Measurements from ENCODE around the gene PRPF40A. TPM values are rescaled to one million over a fixed set of nuclear protein-coding genes. Genes with fewer than 3 reads are reported as not detected.
"Not testable (repeated sequence)": the region's sequence is repeated elsewhere in the genome, so short reads cannot be mapped to it uniquely, and the experiment has no call there.

Gene PRPF40A
- total RNA-seq, 1 donor from 2014 or later = 131 TPM

DNA sequence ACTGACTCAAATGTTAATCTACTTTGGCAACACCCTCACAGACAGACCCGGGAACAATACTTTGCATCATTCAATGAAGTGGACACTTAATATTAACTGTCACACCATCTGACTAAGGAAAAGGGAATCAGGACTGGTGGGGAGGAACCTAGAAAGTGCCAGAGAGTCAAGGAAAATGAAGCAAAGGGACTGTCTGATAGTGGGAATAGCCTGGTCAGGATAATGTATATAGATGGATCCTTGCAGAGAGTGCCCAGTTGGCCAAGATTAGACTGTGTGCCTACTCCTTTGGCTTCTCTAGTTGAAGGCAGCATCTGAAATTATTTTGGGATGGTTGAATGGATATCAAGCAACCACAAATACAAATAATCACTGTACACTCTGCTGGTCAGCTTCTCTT, 46.4 kb upstream of the PRPF40A start:
- FAIRE-seq (no peak), DNase-seq (ENCODE audit: low read depth) (peak; percentile 7)
- H3K9me3 Mint-ChIP-seq (ENCODE audit: unreplicated experiment) = no peaks in the 10 kb centered on the region
- H3K27ac Mint-ChIP-seq (ENCODE audit: unreplicated experiment) = no peak overlapping the region
- no peaks in the 10 kb centered on the region for H3K27me3 Mint-ChIP-seq (ENCODE audit: low read depth, unreplicated experiment)
- H3K4me2 ChIP-seq (ENCODE audit: low read length) = no peak overlapping the region
- no peak overlapping the region for H3K9ac ChIP-seq (ENCODE audit: low read length)
- TF ChIP-seq EZH2 (IDR thresholded peaks at IDR 0.05; ENCODE audit: insufficient read depth, low read length) = no peak
- TF ChIP-seq, protein P1, sequence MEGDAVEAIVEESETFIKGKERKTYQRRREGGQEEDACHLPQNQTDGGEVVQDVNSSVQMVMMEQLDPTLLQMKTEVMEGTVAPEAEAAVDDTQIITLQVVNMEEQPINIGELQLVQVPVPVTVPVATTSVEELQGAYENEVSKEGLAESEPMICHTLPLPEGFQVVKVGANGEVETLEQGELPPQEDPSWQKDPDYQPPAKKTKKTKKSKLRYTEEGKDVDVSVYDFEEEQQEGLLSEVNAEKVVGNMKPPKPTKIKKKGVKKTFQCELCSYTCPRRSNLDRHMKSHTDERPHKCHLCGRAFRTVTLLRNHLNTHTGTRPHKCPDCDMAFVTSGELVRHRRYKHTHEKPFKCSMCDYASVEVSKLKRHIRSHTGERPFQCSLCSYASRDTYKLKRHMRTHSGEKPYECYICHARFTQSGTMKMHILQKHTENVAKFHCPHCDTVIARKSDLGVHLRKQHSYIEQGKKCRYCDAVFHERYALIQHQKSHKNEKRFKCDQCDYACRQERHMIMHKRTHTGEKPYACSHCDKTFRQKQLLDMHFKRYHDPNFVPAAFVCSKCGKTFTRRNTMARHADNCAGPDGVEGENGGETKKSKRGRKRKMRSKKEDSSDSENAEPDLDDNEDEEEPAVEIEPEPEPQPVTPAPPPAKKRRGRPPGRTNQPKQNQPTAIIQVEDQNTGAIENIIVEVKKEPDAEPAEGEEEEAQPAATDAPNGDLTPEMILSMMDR (IDR thresholded peaks at IDR 0.05; ENCODE audit: insufficient read depth, low read depth, low read length) = no peak
- H3K4me3 Mint-ChIP-seq (ENCODE audit: unreplicated experiment) = no peak overlapping the region
- H3K4me1 ChIP-seq (ENCODE audit: insufficient read depth, low read length) = peaks cover 9% of the 10 kb centered on the region
- no peaks in the 10 kb centered on the region for H3K27me3 ChIP-seq (ENCODE audit: insufficient read depth, low read length)
- H3K36me3 Mint-ChIP-seq (ENCODE audit: low read depth, unreplicated experiment) = peaks cover 4% of the 10 kb centered on the region
- H3K79me2 ChIP-seq (ENCODE audit: insufficient read depth, low read length) = no peaks in the 10 kb centered on the region
- peaks cover 3% of the 10 kb centered on the region for H3K4me1 Mint-ChIP-seq (ENCODE audit: low read depth, unreplicated experiment)
- H3K9me3 ChIP-seq (ENCODE audit: insufficient read depth, low read depth, low read length) = no peaks in the 10 kb centered on the region
- H2AFZ ChIP-seq (ENCODE audit: low read depth, low read length) = no peak overlapping the region
- no peaks in the 10 kb centered on the region for H3K36me3 ChIP-seq (ENCODE audit: insufficient read depth, low read length)
- H3K4me3 ChIP-seq (ENCODE audit: insufficient read depth, low read depth, low read length) = no peak overlapping the region
- H4K20me1 ChIP-seq (ENCODE audit: insufficient read depth, low read length) = no peaks in the 10 kb centered on the region
- H3K27ac ChIP-seq (ENCODE audit: low read depth, low read length) = no peak overlapping the region

DNA sequence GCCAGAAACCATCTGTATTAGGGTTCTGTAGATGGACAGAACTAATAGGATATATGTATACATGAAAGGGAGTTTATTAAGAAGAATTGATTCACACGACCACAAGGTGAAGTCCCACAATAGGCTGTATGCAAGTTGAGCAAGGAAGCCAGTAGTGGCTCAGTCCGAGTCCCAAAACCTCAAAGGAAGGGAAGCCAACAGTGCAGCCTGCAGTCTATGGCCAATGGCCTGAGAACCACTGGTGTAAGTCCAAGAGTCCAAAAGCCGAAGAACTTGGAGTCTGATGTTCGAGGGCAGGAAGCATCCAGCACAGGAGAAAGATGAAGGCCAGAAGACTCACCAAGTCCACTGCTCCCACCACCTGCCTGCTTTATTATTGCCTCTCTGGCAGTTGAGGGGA, 45.9 kb upstream of the PRPF40A start:
- not testable (repeated sequence) for H3K27ac Mint-ChIP-seq (ENCODE audit: unreplicated experiment); H3K4me1 Mint-ChIP-seq (ENCODE audit: low read depth, unreplicated experiment); H3K9ac ChIP-seq (ENCODE audit: low read length); H3K4me2 ChIP-seq (ENCODE audit: low read length); H3K4me3 Mint-ChIP-seq (ENCODE audit: unreplicated experiment); FAIRE-seq; H3K4me1 ChIP-seq (ENCODE audit: insufficient read depth, low read length); H3K36me3 ChIP-seq (ENCODE audit: insufficient read depth, low read length); H3K79me2 ChIP-seq (ENCODE audit: insufficient read depth, low read length); DNase-seq (ENCODE audit: low read depth); H3K27me3 ChIP-seq (ENCODE audit: insufficient read depth, low read length); H3K27me3 Mint-ChIP-seq (ENCODE audit: low read depth, unreplicated experiment); H3K9me3 Mint-ChIP-seq (ENCODE audit: unreplicated experiment); H3K4me3 ChIP-seq (ENCODE audit: insufficient read depth, low read depth, low read length); H3K36me3 Mint-ChIP-seq (ENCODE audit: low read depth, unreplicated experiment); H3K27ac ChIP-seq (ENCODE audit: low read depth, low read length); H2AFZ ChIP-seq (ENCODE audit: low read depth, low read length); H4K20me1 ChIP-seq (ENCODE audit: insufficient read depth, low read length); H3K9me3 ChIP-seq (ENCODE audit: insufficient read depth, low read depth, low read length)

DNA sequence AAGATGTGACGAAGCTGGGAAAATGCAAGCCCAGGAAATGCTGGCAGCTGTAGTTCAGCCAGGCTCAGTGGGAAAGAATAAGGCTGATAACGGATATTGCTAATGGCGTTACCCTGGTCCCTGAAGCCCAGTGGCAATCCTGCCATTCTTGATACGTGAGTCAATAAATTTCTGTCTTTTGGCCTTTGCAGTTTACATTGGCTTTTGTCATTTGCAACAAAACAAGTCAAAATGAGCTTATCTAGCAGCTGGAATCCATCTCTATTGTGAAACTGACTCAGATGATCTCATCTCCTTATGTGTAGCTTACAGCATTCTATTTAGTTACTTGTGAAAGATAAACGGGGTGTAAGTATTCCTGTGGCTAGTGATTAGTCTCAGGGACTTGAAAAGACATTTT, 44.9 kb upstream of the PRPF40A start:
- H3K4me3 Mint-ChIP-seq (ENCODE audit: unreplicated experiment) = no peak overlapping the region
- H3K27ac ChIP-seq (ENCODE audit: low read depth, low read length) = peak overlapping the region; percentile 46
- H3K27ac Mint-ChIP-seq (ENCODE audit: unreplicated experiment) = no peak overlapping the region
- no peaks in the 10 kb centered on the region for H3K36me3 ChIP-seq (ENCODE audit: insufficient read depth, low read length)
- no peaks in the 10 kb centered on the region for H3K27me3 Mint-ChIP-seq (ENCODE audit: low read depth, unreplicated experiment)
- no peaks in the 10 kb centered on the region for H3K9me3 Mint-ChIP-seq (ENCODE audit: unreplicated experiment)
- no peaks in the 10 kb centered on the region for H3K27me3 ChIP-seq (ENCODE audit: insufficient read depth, low read length)
- H3K36me3 Mint-ChIP-seq (ENCODE audit: low read depth, unreplicated experiment) = peaks cover 4% of the 10 kb centered on the region
- peaks cover 9% of the 10 kb centered on the region for H3K4me1 ChIP-seq (ENCODE audit: insufficient read depth, low read length)
- no peak for TF ChIP-seq EZH2 (IDR thresholded peaks at IDR 0.05; ENCODE audit: insufficient read depth, low read length)
- TF ChIP-seq, protein P1 (IDR thresholded peaks at IDR 0.05; ENCODE audit: insufficient read depth, low read depth, low read length) = no peak
- peak overlapping the region; percentile 42 for H3K4me2 ChIP-seq (ENCODE audit: low read length)
- no peak overlapping the region for H2AFZ ChIP-seq (ENCODE audit: low read depth, low read length)
- peak; percentile 80 for FAIRE-seq
- peaks cover 3% of the 10 kb centered on the region for H3K4me1 Mint-ChIP-seq (ENCODE audit: low read depth, unreplicated experiment)
- H3K9ac ChIP-seq (ENCODE audit: low read length) = no peak overlapping the region
- H3K79me2 ChIP-seq (ENCODE audit: insufficient read depth, low read length) = no peaks in the 10 kb centered on the region
- no peak overlapping the region for H3K4me3 ChIP-seq (ENCODE audit: insufficient read depth, low read depth, low read length)
- no peaks in the 10 kb centered on the region for H3K9me3 ChIP-seq (ENCODE audit: insufficient read depth, low read depth, low read length)
- no peaks in the 10 kb centered on the region for H4K20me1 ChIP-seq (ENCODE audit: insufficient read depth, low read length)
- peak; percentile 98 for DNase-seq (ENCODE audit: low read depth)

Data from astrocyte (in vitro differentiated cells and primary cell).